Esophagus squamous epithelium (tissue), 4 donors: ENCODE data around the gene ANKLE2.

Source experiments
- POLR2A ChIP-seq, 4 donors: fragments of 450-650 bp; IDR thresholded peaks; one replicate each; pipeline ENCODE4 v1.6.1; 2017; ENCODE audit warnings: antibody characterized with exemption in 4 of 4, mild to moderate bottlenecking in 4 of 4, moderate library complexity in 3 of 4
- TF ChIP-seq, protein P1 (sequence below), 6 experiments: fragments of 450-650 bp in 4 of 6; fragments of 200-600 bp in 2 of 6; sonication (generic) in 2 of 6; IDR thresholded peaks; one replicate each; pipeline ENCODE4 v1.5.1; 2016 to 2019; ENCODE audit warnings: antibody characterized with exemption in 6 of 6, mild to moderate bottlenecking in 4 of 6, moderate library complexity in 4 of 6

DNA sequence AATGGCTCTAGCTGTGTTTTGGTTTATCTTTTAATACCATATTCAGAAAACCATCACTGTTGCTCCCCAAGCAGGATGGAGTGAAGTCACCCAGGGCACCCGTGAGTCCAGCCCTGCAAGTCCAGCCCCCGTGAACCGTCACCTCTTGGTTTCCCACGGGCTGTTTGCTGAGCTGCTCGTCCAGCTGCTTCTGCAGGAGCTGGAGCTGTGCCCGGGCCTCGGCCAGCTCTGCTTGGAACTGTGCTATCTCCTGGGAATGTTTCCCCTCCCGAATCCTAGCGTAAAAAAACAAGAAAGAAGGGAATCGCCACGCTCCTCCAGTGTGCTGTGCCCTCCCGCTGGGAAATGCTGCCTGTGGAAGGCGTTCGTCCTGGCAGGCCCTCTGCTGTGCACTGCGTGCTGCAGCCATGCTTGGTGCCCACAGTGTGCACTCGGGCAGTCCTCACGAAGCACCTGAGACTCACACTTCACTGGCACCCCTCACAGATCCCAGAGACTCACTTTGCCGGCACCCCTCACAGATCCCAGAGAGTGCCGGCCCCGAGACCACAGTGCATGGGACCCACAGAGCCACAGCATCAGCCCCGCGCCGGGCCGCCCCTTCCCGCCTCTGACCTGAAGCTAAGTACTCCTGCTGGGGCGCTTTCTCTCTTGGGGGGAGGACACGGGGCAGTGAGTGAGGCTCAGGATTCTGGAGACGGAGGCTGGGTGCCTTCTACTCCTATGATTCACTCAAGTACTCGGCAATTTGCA is 15.4 kb upstream of the ANKLE2 start:
- TF ChIP-seq, protein P1, sequence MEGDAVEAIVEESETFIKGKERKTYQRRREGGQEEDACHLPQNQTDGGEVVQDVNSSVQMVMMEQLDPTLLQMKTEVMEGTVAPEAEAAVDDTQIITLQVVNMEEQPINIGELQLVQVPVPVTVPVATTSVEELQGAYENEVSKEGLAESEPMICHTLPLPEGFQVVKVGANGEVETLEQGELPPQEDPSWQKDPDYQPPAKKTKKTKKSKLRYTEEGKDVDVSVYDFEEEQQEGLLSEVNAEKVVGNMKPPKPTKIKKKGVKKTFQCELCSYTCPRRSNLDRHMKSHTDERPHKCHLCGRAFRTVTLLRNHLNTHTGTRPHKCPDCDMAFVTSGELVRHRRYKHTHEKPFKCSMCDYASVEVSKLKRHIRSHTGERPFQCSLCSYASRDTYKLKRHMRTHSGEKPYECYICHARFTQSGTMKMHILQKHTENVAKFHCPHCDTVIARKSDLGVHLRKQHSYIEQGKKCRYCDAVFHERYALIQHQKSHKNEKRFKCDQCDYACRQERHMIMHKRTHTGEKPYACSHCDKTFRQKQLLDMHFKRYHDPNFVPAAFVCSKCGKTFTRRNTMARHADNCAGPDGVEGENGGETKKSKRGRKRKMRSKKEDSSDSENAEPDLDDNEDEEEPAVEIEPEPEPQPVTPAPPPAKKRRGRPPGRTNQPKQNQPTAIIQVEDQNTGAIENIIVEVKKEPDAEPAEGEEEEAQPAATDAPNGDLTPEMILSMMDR (IDR thresholded peaks at IDR 0.05) = no peak
- no peak for TF ChIP-seq POLR2A (IDR thresholded peaks at IDR 0.05)
